HEK293T (cell line): ENCODE results near the gene NOC2L.

Experiments used
- CTCF ChIA-PET: fragments of 350-600 bp; formaldehyde crosslinking; extraction: SDS; loops from one replicate; lab custom pipeline; 2021; ENCODE audit warnings: antibody characterized with exemption, inconsistent platforms; lab: Yijun Ruan, JAX
- POLR2A ChIA-PET: fragments of 350-600 bp; formaldehyde crosslinking; extraction: SDS; loops from one replicate; lab custom pipeline; 2020; ENCODE audit warnings: antibody characterized with exemption, inconsistent platforms; lab: Yijun Ruan, JAX
- DNase-seq: peaks from one replicate; pipeline ENCODE4 v3.0.0; 2012; ENCODE audit warnings: mixed read lengths; ENCODE audit errors: extremely low spot score
- ARNT ChIP-seq: fragments of 450-650 bp; IDR thresholded peaks from 2 replicates; pipeline ENCODE4 v1.6.1; 2017; ENCODE audit warnings: mild to moderate bottlenecking
- BHLHE40 ChIP-seq: fragments of 450-650 bp; IDR thresholded peaks from 2 replicates; pipeline ENCODE4 v1.6.1; 2016; ENCODE audit warnings: mild to moderate bottlenecking, moderate library complexity, borderline replicate concordance
- CTBP1 ChIP-seq: fragments of 450-650 bp; IDR thresholded peaks from 2 replicates; pipeline ENCODE4 v1.6.1; 2016; ENCODE audit warnings: borderline replicate concordance
- ELF4 ChIP-seq: fragments of 450-650 bp; IDR thresholded peaks from 2 replicates; pipeline ENCODE4 v1.6.1; 2017; ENCODE audit warnings: antibody characterized with exemption
- FOXA1 ChIP-seq: fragments of 450-650 bp; IDR thresholded peaks from 2 replicates; pipeline ENCODE4 v1.6.1; 2016; ENCODE audit warnings: mild to moderate bottlenecking
- FOXK2 ChIP-seq: fragments of 450-650 bp; IDR thresholded peaks from 2 replicates; pipeline ENCODE4 v1.6.1; 2016; ENCODE audit warnings: mild to moderate bottlenecking
- FOXM1 ChIP-seq: fragments of 450-650 bp; IDR thresholded peaks from 2 replicates; pipeline ENCODE4 v1.6.1; 2017; ENCODE audit warnings: mild to moderate bottlenecking, borderline replicate concordance
- HDGF ChIP-seq: fragments of 450-650 bp; IDR thresholded peaks from 2 replicates; pipeline ENCODE4 v1.6.1; 2017; ENCODE audit warnings: antibody characterized with exemption, borderline replicate concordance
- L3MBTL2 ChIP-seq: fragments of 450-650 bp; conservative IDR thresholded peaks from 2 replicates; pipeline ENCODE4 v1.6.1; 2016; ENCODE audit warnings: mild to moderate bottlenecking
- LEF1 ChIP-seq: fragments of 450-650 bp; IDR thresholded peaks from 2 replicates; pipeline ENCODE4 v1.6.1; 2017; ENCODE audit warnings: mild to moderate bottlenecking, borderline replicate concordance
- NFRKB ChIP-seq: fragments of 450-650 bp; IDR thresholded peaks from 2 replicates; pipeline ENCODE4 v1.6.1; 2016; ENCODE audit warnings: mild to moderate bottlenecking, moderate library complexity
- SP1 ChIP-seq: fragments of 450-650 bp; IDR thresholded peaks from 2 replicates; pipeline ENCODE4 v1.6.1; 2017
- SUZ12 ChIP-seq: fragments of 450-650 bp; IDR thresholded peaks from 2 replicates; pipeline ENCODE4 v1.6.1; 2016; ENCODE audit warnings: mild to moderate bottlenecking
- TARDBP ChIP-seq: fragments of 450-650 bp; IDR thresholded peaks from 2 replicates; pipeline ENCODE4 v1.6.1; 2016
- ZNF384 ChIP-seq: fragments of 450-650 bp; IDR thresholded peaks from 2 replicates; pipeline ENCODE4 v1.6.1; 2016
- TF ChIP-seq, protein P1 (sequence below): fragments of 450-650 bp; IDR thresholded peaks from 2 replicates; pipeline ENCODE4 v1.6.1; 2016

NOC2L gene

DNA sequence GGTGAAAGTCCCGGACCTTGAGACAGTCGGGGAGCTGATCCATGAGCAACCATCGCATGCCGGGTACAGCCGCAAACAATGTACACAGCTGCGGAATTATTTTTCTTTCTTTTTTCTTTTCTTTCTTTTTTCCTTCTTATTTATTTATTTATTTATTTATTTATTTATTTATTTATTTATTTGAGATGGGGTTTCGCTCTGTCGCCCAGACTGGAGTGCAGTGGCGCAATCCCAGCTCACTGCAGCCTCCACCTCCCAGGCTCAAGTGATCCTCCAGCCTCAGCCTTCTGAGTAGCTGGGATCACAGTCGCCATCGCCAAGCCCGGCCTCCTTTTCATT, 25.4 kb upstream of the NOC2L start:
- POLR2A ChIA-PET: interaction anchor here (1.3 kb wide), 1 partner anchor 25 kb away, joined by 3 read pairs; the partner anchor contains the start of gene NOC2L
- CTCF ChIA-PET: interaction anchor here (0.5 to 4.2 kb wide), 9 partner anchors 8 to 274 kb away, joined by 3 to 22 read pairs (median 3); no protein-coding TSS in a partner anchor
- TF ChIP-seq, protein P1, sequence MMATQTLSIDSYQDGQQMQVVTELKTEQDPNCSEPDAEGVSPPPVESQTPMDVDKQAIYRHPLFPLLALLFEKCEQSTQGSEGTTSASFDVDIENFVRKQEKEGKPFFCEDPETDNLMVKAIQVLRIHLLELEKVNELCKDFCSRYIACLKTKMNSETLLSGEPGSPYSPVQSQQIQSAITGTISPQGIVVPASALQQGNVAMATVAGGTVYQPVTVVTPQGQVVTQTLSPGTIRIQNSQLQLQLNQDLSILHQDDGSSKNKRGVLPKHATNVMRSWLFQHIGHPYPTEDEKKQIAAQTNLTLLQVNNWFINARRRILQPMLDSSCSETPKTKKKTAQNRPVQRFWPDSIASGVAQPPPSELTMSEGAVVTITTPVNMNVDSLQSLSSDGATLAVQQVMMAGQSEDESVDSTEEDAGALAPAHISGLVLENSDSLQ: no peak
- TF ChIP-seq BHLHE40 (no peak), SUZ12 (no peak), FOXM1 (no peak), FOXA1 (no peak), CTBP1 (no peak), NFRKB (no peak), ZNF384 (no peak)

DNA sequence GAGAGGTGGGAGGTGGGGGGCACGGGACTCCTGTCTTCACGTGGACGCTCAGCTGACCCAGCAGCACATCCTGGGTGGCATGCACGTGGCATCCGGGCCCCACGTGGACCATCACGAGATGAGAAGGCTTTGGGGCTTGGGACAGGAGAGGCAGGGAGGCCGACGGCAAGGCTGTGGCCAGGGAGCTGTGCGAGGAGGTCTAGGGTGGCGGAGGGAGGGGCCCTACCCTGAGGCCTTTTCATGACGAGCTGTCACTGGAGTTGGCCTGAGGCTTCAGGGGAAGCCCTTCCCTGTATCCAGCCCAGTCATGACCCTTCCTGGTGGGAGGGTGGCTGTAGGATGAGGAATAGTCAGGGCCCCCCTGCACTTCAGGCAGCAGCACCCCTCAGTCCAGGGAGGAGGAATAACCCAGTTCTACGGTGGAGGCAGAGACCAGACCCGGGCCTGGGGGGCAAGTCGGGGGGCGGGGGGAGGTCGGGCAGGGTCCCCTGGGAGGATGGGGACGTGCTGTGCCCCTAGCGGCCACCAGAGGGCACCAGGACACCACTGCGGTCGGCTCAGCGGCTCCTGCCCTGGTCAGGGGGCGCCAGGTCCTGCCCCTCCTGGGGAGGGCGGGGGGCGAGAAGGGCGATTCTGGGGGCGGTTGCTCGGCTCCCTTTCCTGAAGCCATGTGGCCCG, 24.9 kb upstream of the NOC2L start:
- peak; percentile 78 for DNase-seq
- CTCF ChIA-PET: interaction anchor here (0.7 to 4.2 kb wide), 9 partner anchors 8 to 274 kb away, joined by 3 to 22 read pairs (median 3); no protein-coding TSS in a partner anchor
- POLR2A ChIA-PET: interaction anchor here (0.5 to 1.3 kb wide), 5 partner anchors 11 to 43 kb away, joined by 3 to 5 read pairs (median 3); partner anchors contain the start of genes HES4 and NOC2L
- TF ChIP-seq FOXA1 (no peak), FOXM1 (no peak), L3MBTL2 (no peak), LEF1 (no peak), ZNF384 (no peak), SP1 (no peak), TARDBP (no peak), CTBP1 (no peak), NFRKB (no peak), BHLHE40 (no peak), SUZ12 (no peak), ELF4 (no peak), HDGF (no peak), ARNT (no peak)
- TF ChIP-seq, protein P1: no peak

More for the DNA sequence above, 25.4 kb upstream of the NOC2L start:
- DNase-seq: no peak

DNA sequence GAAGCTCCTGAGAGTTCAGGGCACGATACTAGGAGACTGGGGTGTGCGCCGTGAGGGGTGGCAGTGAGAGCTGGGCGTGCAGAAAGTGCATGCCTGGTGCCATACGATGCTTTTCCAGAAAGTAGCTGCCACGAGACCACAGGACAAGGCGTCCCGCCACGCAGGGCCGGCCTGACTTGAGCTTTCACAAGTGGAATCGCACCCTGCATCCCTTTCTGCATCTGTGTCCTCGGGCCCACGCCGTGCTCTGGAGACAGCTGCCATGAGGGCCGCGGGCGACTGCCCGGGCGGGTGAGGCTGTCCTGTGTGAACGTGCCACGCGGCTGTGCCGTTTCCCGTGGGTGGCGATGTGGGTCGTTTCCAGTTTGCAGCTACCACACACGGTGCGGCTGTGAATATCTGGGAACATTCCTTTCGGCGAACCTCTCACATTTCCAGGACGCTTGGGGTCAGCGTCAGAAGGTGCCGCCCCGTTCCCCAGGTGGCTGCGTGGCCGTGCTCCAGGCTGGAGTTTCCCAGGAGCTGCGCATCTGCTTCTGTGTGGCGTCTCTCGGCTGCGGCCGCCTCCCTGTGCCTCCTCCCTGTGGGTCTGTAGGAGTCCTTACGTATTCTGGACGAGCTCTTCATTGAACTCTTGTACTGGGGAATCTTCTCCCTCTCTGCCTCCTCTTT, 23.8 kb upstream of the NOC2L start:
- no peak for DNase-seq
- TF ChIP-seq, protein P1: no peak
- TF ChIP-seq SUZ12: no peak
- no peak for TF ChIP-seq HDGF
- no peak for TF ChIP-seq NFRKB
- POLR2A ChIA-PET: interaction anchor here (1.0 to 3.1 kb wide), 6 partner anchors 14 to 81 kb away, joined by 3 to 14 read pairs (median 4); partner anchors contain the start of genes HES4 and NOC2L
- CTCF ChIA-PET: interaction anchor here (1.1 to 4.2 kb wide), 2 partner anchors 9 to 81 kb away, joined by 3 to 22 read pairs; no protein-coding TSS in a partner anchor

DNA sequence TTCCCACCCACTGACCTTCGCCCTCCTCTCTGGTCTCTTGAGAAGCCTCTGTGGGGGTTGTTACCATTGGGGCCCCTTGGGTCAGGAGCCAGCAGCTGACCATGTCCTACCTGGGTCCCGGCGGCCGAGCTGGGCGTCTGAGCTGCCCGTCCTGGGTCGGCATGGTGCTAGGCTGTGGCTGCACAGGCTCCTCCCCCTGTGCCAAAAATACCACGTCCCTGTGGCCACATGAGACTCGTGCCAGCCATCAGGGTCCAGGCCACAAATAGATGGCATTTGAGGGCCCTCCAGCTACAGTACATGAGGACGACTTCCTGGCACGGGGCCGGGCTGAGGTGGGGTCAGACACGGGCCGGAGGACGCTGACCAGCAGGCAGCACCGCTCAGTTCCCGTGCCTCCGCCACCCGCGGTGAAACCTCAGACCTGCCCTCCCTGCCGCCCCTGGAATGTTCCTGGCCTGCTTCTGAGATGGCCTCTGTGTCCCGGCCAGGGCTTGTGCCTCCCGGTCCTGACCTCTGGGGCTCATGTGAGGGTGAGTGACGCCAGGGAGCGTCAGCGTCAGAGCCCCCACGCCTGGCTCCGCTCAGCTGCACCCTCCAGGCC, 23.0 kb upstream of the NOC2L start, which contains the start of gene PERM1:
TSS of gene PERM1 (minus strand) at position 139 of the 604 bp plus-strand sequence. CDS start 1,064 bp downstream, outside the sequence.
- no peak for TF ChIP-seq LEF1
- no peak for TF ChIP-seq NFRKB
- TF ChIP-seq TARDBP: no peak
- no peak for TF ChIP-seq CTBP1
- no peak for TF ChIP-seq FOXM1
- no peak for TF ChIP-seq FOXA1
- no peak for TF ChIP-seq ELF4
- no peak for TF ChIP-seq FOXK2
- no peak for TF ChIP-seq ARNT
- TF ChIP-seq SP1: no peak
- TF ChIP-seq, protein P1: no peak
- no peak for TF ChIP-seq BHLHE40
- no peak for DNase-seq
- POLR2A ChIA-PET: interaction anchor here (1.2 to 3.1 kb wide), 6 partner anchors 13 to 84 kb away, joined by 3 to 14 read pairs (median 4); partner anchors contain the start of gene HES4
- CTCF ChIA-PET: interaction anchor here (4.2 kb wide), 1 partner anchor 82 kb away, joined by 22 read pairs; no protein-coding TSS in a partner anchor

DNA sequence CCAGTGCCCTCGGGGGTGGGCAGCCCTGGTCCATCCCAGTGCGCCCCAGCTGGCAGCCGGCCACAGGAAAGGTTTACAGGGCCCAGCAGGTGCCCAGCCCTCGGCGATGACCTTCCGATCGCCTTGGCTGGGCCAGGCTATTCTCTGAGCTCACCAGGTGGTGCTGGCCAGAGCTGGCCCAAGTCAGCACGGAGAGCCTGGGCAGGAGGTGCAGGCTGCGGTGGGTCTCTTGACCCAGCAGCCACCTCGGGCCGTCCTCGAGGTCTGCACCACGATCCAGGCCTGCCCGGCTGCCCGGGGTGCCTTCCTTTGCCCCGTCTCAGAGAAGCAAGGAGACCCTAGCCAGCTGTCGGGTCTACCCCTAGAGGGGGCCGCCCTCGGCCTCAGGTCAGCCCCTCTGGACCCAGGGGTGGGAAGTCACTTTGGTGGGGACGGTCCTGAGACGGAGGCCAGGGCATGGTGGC, 22.5 kb upstream of the NOC2L start:
- POLR2A ChIA-PET: interaction anchor here (1.3 to 3.1 kb wide), 6 partner anchors 13 to 85 kb away, joined by 3 to 14 read pairs (median 4); partner anchors contain the start of gene HES4
- no peak for DNase-seq
- TF ChIP-seq TARDBP: no peak
- TF ChIP-seq L3MBTL2: no peak
- no peak for TF ChIP-seq CTBP1
- TF ChIP-seq FOXM1: no peak
- TF ChIP-seq FOXA1: no peak
- CTCF ChIA-PET: interaction anchor here (4.2 kb wide), 1 partner anchor 83 kb away, joined by 22 read pairs; no protein-coding TSS in a partner anchor
